ENCODE data around the gene EN2.

Gene EN2

DNA sequence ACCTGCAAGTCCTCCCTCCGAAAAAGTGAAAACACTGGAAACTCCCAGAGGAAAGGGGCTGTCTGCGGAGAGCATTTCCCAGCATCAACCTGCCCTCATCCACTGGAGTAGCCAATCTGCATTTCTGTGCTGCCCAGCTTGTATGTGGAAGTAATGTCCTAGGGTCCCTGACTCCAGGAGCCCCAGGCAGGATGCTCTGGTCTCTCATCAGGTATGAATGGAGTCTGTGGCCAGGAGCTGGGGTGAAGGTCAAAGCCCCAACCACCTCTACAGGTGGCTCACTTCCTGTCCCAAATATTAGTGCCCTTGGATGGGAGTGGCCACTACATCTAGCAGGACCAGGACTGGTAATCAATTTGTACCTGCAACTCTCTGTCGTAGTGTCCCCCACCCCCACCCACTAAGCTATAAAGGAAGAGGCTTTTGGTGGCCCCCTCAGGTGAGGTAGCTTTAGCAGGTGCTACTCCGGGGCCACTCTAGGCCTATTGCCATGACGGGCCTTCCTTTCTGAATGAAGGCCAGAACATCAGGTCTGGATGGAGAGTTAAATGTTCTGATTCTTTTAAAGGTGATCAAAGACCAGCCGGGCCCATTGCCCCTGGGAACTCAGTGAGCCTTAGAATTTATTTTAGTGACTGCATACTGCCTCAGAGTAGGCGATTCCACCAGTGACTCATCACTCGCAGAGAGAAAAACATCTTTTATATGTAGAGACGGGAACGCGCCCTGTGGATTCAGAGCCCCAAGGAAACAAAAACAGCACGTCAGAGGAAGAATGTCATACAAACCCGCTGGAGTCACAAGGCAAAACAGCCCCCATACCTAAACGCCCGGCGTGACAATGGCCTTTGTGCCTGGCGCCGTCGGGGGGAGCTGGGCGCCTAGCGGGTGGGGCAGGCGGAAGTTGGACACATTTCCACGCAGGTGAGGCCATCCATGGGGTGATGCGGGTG, 13.0 kb downstream of the EN2 start:
- DNase-seq = peak in 2 of 42 donors; percentile 21 to 45
- intact Hi-C loops (cut with DNase I) = no loop called here

- intact Hi-C loops (cut with DNase I) = no loop called here
- no peak for DNase-seq
Observed at GRCh38 chr7:155471718-155472117, 13.8 kb downstream of the EN2 start.

- intact Hi-C loops (cut with DNase I) = no loop called here
- DNase-seq = no peak
Observed at GRCh38 chr7:155477476-155477875, 19.5 kb downstream of the EN2 start.

- DNase-seq = no peak
- intact Hi-C loops (cut with DNase I) = no loop called here
Observed at GRCh38 chr7:155481764-155482163, 23.8 kb downstream of the EN2 start.

- intact Hi-C loops (cut with DNase I) = no loop called here
- DNase-seq = peak in 2 of 42 donors; percentile 10 to 31
Observed at GRCh38 chr7:155482511-155483183, 24.7 kb downstream of the EN2 start.

GRCh38 chr7:155483245-155483644, 25.3 kb downstream of the EN2 start:
- intact Hi-C loops (cut with DNase I) = no loop called here
- peak in 1 of 42 donors; percentile 25 for DNase-seq

GRCh38 chr7:155483868-155484325, 26.0 kb downstream of the EN2 start:
- peak in 16 of 42 donors; percentile 14 to 60 (median 37) for DNase-seq

GRCh38 chr7:155484483-155485399, 26.8 kb downstream of the EN2 start:
- intact Hi-C loops (cut with DNase I) = no loop called here
- no peak for DNase-seq

More at GRCh38 chr7:155483868-155484325, 26.0 kb downstream of the EN2 start:
- intact Hi-C loops (cut with DNase I) = no loop called here

- intact Hi-C loops (cut with DNase I) = no loop called here
Observed at GRCh38 chr7:155486783-155487508, 29.0 kb downstream of the EN2 start.

DNA sequence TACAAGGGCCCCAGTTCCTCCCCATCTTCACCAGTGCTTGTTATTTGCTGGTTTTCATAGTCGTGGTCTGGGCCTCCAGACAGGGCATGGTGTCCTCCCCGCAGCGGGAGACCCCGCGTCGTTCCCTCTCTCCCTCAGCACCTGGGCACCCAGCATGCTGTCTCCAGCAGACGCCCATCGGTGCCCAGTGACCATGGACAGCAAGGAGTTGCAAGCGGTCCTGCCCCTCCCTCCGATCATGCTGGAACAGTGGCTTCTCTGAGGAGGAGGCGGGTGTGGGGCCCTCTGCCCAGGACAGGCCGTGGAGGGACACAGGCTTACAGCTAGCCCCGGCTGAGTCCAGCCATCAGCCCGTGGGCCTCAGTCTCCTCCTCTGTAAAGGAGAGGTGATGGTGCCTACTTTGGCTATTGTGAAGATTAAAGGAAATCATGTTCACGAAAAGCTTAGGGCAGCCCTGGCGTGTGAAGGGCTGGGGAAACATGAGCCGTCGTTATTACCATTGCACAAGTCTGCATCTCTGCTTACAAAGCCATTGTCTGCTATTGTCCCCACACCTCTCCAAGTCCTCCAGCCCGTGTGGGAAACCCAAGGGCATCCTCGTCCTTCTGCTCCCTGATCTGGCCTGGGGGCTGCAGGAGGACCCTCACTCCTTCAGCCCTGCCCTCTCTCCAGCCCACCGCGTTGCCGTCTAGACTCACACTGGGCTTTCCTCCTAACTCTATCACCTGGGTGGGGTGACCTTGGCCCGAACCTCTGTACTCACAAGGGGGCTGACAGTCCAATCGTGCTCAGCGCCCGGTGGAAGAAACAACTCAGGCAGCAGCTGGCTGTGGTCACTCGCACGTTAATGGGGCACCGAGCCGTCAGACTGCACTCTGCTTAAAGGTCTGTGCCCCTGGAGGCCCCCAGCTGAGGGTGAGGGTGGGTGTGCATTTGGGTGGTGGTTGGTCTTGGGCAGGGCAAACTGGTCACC, 29.9 kb downstream of the EN2 start:
- intact Hi-C loops (cut with DNase I) = no loop called here
- DNase-seq = no peak

More at GRCh38 chr7:155486783-155487508, 29.0 kb downstream of the EN2 start:
- DNase-seq = no peak

DNA sequence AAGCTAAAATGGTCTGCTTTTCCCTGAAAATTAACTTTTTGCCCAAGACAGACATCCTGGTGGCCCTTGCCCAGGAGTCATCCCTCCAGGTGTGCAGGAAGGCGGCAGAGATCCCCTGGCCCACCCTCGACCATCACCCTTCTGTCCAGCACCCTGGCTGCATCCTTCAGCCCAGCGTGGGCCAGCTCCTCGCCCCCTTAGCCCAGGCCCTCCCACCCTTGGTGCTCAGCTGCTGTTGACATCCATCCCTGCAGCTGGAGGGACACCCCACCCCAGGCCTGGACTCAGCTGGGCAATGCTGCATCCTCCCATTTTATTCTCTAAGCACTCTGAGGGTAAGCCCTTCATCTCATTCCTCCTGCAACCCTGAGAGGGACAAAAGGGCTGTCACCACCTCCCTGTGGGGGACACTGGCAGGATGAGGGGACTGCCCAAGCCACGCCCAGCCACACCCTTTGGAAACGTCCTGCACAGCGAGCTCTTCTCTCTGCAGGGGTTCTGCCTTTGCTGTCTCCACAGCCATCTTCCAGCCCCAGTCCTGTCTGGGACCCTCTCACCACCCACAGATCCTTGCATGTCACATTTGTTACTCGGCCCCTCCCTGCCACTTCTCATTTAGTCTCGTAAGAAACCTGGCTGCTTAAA, 30.7 kb downstream of the EN2 start:
- no peak for DNase-seq
- intact Hi-C loops (cut with DNase I) = no loop called here

DNA sequence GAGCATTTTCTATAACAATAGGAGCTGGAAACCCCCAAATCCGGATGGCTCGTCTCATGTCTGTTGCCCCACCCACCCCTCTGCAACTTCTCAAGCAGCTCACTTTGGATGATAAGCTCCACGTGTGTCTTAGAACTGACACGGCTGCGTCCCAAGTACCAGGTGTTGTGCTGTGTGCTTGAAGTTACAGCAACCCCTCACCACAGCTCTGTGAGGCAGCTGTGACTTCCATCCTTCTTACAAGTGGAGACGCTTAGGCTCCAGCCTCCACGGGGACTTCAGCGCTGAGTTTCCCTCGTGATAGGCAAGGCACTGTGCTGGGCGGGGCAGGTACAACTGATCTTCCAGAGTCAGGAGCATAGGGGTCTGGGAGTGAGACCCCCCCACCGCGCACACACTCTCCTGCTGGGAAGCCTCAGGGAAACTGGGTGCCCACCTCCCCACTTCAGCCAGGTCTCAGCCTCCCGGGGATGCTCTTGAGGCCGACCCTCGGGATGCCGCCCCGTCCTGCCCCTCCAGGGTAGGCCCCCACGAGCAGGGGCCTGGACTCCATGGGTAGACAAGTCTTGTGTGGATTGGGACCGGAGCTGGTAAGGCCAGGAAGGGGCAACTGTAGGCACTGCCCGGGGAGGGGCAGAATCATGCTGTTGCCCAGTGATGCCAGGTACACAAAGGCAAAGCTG, 31.4 kb downstream of the EN2 start:
- intact Hi-C loops (cut with DNase I) = no loop called here
- DNase-seq = no peak

GRCh38 chr7:155489862-155490696, 32.1 kb downstream of the EN2 start:
- DNase-seq = no peak
- intact Hi-C loops (cut with DNase I) = no loop called here

DNA sequence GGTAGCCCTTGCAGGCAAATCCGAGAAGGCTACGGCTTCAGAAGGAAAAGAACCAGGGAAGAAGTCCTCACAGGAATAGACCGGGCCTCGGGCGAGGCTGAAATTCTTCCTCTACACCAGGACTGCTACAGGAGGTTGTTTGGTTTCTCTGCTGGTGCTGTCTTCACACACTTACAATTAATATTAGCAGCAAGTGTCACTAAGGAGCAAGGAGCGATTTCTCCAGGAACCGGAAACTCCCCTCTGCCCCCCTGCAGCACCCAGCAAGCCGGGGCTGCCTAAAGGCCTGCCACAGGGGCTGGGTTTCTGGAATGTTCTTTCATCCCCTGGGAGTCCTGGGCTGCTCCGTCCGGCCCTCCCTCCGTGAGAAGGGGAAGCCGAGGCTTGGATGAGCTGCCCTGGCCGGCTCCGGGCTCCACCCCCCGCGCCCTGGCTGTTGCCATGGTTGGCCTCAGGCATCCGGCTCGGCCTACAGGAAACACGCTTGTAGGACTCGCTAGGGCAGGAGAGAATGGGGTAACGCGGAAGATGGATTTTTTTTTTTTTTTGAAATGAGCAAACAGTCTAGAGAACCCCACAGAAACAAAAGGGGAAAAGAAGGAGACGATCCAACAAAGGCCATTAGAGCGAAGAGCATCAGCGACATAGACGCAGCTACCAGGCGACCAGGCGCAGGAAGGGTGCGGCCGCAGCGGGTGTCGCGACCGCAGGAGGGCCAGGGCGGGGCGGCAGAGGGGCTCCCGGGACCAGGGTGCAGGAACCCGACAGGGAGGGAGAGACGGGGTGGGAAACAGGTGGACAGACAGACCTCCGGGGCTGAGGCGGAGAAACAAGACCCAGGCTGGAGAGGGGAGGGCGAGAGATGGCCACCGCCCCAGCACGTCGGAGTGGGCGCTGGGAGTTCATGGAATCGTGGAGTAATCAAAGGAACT, 33.0 kb downstream of the EN2 start:
- intact Hi-C loops (cut with DNase I) = no loop called here
- DNase-seq = peak in 17 of 42 donors; percentile 9 to 55 (median 35)
